ENCODE data around the gene UBE2Q2.

Gene UBE2Q2

DNA sequence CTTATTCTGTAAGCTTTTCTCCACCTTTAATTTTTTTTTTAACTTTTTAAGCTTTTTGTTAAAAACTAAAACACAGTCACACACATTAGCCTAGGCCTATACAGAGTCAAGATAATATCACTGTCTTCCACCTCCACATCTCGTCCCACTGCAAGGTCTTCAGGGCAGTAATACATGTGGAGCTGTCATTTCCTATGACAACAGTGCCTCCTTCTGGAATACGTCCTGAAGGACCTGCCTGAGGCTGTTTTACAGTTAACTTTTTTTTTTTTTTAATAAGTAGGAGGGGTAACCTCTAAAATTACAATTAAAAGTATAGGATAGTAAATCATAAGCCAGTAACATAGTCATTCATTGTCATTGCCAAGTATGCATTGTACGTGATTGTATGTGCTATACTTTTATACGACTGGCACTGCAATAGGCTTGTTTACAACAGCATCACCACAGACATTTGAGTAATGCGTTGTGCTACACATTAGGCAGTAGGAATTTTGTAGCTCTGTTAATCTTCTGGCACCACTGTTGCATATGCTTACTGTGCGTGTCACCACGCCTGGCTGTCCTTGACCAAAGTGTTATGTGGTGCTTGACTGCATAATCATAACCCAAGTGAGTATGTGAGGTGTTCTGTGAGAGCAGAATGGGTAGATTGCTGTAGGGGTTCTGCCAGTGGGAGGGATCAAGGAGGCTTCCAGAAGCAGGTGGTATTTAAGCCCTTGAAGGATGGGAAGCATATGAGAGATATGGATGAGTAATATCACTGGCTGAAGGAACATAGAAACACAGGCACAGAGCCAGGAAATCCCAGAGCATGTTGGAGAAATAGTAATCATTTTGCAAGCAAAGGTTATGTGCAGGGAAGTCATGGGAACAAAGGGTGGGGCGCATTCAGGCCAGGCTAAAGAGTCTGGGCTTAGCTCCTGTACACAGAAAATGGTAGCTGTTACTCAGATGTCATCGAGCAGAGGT, 78.8 kb downstream of the UBE2Q2 start:
- DNase-seq (ENCODE audit: low read depth in 4 of 4, low spot score in 1 of 4): no peak

DNA sequence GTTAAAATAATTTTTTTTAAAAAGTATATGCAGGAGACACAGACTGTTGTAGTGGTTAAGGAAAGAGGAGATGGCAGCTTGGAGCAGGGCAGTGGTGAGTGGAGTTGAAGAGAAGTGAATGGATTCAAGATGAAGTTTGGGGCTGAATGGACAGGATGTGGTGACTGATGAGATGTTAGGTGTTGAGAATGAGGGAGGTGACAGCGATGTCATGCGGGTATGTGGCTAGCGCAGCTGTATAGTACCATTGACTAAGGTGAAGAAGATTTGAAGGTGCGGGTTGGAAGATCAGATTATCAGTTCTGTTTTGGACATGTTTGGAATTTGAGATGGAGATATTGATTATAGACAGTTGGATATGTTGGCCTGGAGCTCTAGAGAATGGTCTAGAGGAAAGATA, 80.5 kb downstream of the UBE2Q2 start:
- no peak for DNase-seq (ENCODE audit: low read depth in 4 of 4, low spot score in 1 of 4)

DNA sequence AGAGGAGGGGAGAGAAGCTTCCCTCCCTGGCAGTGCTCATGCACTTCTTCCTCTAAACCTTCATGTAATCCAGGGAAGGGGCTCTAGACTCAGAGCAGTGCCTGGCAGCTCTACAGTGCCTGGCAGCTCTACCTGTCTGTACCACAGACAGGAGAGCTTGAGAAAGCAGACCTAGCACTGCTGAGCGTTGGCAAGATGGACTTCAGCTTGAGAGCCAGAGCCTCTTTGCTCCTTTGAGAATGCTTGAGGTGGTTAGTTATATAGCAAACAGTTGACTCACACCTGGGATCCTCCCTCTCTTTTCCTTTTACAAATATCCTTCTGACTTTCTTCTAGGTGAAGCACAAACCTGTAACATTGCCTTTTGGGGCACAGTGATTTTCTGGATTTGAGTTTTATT, 81.3 kb downstream of the UBE2Q2 start:
- no peak for DNase-seq (ENCODE audit: low read depth in 4 of 4, low spot score in 1 of 4)

DNA sequence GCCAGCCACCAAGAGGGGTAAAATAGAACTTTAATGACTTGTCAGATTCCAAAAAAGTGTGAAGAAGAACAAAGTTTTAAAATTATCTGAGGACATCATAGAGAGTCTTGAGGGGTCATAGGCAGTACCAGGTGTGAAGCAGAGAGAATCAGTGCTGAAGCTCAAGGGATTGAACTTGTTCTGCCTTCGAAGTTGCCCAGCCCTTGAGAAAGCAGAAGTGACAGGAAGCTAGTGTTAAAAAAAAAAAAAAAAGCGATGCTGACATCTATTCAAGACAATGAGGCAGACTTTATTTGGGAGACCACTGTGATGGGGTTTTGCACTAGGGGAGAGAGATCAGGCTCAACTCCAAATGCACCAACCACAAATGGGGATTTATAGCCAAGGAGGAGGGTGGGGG, 82.2 kb downstream of the UBE2Q2 start:
- DNase-seq (ENCODE audit: low read depth in 4 of 4, low spot score in 1 of 4): no peak

DNA sequence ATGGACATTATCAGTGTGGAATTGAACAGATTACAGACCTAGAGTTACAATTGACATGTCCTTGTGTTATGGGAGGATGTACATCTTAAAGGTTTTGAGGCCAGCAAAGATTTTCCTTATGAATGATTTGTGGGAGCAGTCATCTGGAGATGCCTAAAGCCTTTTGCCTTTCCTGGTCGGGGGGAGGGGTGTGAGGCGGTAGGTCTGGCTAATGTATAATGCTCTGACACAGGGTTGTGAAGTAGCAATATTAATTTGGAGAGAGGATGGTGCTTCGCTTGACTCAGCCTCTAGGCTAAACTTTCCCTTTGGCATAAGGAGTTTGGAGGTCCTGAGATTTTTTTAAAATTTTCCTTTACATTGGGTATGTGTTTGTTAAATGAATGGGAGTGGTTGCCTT, 83.7 kb downstream of the UBE2Q2 start:
- no peak for DNase-seq (ENCODE audit: low read depth in 4 of 4, low spot score in 1 of 4)

DNA sequence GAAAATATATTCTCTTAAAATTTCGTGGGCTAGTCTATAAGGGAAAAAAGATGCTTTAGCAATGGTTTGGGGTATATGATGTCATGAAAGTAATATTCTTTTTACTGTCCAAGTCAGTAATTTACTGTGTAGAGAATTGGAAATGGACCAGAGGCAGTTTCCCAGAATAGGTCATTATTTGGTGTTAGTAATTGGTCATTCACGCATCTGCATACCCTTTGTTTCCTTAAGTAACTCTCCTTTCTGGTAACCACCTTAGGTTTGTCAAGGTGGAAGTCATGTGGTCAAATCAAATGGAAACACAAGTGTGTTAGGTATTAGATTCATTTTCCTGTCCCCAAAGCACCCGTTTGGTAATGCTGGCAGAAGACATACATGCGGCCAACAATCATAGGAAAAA, 84.4 kb downstream of the UBE2Q2 start:
- DNase-seq (ENCODE audit: low read depth in 4 of 4, low spot score in 1 of 4): no peak

DNA sequence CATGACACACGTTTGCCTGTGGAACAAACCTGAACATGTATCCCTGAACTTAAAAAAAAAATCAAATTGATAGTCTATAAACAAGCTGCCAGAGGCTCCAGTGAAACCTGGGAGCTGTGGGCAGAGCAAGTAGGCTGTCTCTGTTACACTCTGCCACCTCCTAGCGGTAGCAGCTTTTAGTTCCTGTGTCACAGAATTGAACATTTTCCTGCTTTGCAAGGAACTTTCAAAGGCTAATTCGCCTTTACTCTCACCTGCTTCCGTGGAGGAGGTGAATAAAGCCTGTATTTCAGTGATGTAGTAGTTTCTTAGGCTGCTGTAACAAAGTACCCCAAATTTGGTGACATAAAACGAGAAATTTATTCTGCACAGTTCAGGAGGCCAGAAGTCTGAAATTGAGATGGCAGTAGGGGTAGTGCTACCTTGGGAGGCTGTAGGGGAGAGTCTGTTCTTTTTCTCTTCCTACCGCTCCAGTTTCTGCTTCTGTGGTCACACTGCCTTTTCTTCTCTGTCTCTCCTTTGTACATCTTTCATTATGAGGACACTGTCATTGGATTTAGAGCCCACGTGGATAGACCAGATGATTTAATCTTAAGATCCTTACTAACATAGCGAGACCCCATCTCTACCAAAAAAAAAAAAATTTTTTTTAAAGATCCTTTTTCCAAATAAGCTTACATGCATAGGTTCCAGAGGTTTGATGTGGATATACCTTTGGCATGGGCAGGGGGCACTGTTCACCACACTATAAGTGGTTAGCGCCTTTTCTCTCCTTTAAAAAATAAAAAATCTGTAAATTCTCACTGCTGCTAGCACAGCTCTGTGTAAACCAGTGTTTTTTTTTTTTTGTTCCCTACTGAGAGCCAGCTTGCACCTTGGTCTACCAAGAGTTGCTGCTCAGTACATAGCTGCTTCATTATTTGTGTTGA, 85.7 kb downstream of the UBE2Q2 start:
- no peak for DNase-seq (ENCODE audit: low read depth in 4 of 4, low spot score in 1 of 4)

DNA sequence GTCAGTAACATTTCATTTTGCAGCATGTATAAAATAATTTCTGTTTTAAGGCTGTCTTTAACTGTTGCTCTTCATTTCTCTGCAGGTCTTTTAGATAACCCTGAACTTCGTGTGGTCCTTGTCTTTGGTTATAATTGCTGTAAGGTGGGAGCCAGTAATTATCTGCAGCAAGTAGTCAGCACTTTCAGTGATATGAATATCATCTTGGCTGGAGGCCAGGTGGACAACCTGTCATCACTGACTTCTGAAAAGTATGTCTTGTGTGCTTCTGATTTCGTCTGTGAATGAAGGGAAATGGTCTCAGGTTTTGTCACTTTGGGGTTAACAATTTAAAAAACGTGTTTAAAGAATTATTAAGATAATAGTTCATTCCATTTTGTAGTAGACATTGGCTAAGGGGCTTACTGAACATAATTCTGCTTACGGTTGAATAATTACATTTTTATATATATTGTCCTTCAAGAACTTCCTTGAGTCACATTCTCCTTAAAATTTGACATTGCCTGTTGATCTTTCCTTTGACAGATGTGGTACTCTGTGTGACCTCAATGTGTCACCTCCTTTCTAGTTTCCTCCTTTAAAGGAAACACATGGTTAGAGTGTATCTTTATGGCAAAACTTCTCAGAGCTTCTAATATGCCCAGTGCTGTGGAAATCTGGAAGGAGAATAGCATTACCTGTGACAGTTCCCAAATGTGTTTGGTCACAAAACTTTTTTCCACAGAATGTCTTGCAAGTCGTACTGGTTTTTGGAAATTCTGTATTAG, 86.7 kb downstream of the UBE2Q2 start:
- no peak for DNase-seq (ENCODE audit: low read depth in 4 of 4, low spot score in 1 of 4)

DNA sequence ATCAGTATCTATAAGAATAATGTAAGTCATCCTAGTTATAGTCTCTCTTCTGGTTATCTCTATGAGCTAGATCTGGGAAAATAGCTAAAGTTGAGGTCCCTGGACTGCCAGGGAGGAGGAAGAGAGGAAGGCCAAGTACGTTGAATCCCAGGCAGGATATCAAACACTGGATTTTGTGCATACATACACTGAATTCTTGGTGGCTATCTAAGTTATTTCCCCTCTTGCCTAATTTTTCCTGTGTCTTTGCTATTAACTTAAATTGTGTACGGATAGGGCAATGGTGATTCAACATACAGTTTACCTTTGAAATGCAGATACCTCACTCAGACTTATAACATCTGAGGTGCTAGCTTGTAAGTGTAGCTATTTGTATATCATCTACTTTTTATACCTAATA, 87.6 kb downstream of the UBE2Q2 start:
- no peak for DNase-seq (ENCODE audit: low read depth in 4 of 4, low spot score in 1 of 4)

DNA sequence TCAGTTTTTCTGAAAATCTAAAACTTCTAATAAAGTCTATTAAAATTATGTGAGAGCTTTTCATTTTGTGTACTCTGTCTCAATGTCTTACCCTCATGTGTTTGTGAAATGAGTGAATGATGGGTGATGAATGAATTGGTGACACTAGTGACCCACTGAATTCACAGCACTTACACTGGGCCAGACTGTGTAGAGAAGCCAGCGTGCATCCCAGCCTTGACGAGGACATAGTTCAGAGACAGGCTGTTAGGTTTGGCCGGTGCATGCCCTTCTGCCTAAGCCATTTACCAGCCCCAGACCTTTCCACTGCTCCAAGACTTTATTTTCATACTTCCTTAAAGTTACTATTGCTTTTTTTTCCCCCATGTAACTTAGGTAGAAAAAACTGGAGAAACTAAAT, 99.2 kb downstream of the UBE2Q2 start:
- DNase-seq (ENCODE audit: low read depth in 4 of 4, low spot score in 1 of 4): no peak

DNA sequence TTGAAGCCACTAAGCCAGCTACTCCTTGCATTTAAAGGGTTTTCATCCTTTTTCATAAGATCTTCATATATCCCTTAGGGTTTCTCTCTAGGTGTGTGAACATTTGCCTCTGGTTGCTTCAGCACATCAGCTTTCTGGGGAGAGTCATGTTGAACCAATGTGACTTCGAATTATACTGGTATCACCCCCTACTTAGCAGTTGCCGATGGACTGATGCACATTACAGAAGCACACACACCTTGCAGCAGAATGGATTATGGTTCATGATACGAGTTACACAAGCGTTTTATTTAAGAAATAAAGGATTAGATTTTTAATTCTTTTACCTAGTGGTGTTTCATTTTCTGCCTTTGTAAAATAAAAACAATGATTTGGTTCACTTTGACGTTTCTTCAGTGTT, 100.0 kb downstream of the UBE2Q2 start:
- no peak for DNase-seq (ENCODE audit: low read depth in 4 of 4, low spot score in 1 of 4)

DNA sequence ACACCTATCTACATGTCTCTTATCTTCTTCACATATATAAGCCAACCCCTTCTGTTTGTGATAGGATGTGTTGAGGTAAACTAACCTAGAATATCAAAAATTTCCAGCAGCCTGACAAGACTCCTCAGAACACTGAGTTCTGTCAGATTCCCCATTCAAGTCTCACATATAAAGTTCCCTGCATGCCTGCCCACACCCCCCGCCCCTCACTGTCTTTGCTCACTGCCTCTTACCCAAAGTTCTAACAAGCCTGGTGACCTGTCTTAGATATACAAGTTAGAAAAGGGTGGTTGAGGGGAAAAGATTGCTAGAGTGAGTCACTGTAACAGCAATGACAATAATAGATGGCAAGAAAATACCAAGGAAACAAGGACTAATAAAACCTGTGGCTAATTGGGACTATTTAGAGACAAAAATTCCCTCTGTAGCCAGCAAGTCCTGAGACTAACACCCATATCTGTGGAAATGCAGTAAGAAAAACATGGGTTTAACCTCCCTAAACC, 100.5 kb downstream of the UBE2Q2 start:
- DNase-seq (ENCODE audit: low read depth in 4 of 4, low spot score in 1 of 4): no peak

DNA sequence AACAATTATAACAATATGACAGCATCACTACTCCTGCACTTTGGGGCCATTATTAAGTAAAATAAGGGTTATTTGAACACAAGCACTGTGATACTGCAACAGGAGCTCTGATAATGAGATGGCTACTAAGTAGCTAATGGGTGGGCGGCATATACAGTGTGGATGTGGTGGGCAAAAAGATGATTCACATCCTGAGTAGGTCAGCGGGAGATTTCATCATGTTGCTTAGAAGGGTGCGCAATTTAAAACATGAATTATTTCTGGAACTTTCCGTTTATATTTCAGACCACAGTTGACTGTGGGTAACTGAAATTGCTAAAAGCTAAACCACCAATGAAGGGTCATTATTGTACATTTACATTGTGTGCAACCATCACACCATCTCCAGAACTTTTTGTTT, 102.7 kb downstream of the UBE2Q2 start:
- no peak for DNase-seq (ENCODE audit: low read depth in 4 of 4, low spot score in 1 of 4)

DNA sequence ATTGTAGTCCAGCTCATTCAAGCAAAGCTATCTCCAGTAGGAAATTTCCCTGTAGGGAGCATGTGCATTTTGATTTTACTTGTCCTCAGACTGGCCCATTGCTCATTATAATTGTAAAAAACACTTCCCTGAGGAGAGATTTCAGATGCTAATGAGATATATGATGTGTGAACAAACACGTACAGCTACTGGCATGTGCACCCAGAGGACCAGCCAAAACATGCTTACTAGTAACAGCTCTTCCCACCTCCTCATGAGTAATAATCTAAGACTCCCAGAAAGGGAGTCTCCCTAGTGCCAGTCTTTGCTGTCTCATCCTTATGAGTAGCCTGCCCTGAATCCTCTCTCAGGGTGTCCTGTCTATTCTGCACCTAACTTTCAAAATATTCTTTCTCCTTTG, 103.8 kb downstream of the UBE2Q2 start:
- DNase-seq (ENCODE audit: low read depth in 4 of 4, low spot score in 1 of 4): no peak

DNA sequence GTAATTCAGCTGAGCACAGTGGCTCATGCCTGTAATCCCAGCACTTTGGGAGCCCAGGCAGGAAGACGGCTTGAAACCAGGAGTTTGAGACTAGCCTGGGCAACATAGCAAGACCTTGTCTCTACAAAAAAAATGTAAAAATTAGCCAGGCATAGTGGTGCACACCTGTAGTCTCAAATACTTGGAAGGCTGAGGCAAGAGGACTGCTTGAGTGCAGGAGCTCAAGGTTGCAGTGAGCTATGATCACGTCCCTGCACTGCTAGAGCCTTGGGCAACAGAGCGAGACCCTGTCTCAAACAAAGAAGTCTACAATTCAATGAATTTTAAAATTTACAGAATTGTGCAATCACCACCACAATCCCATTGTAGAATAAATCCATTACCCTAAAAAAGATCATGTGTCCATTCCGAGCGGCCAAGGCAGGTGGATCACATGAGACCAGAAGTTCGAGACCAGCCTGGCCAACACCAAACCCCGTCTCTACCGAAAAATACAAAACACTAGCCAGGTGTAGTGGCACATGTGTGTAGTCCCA, 105.6 kb downstream of the UBE2Q2 start:
- no peak for DNase-seq (ENCODE audit: low read depth in 4 of 4, low spot score in 1 of 4)

All from stimulated activated CD4-positive, alpha-beta T cell treated with anti-CD3 and anti-CD28 coated beads, Interleukin-1b, Interleukin-23, amount 100 ng/mL, for 24 hours (primary cell).